ENCODE data around the gene PTX4.

Gene PTX4

DNA sequence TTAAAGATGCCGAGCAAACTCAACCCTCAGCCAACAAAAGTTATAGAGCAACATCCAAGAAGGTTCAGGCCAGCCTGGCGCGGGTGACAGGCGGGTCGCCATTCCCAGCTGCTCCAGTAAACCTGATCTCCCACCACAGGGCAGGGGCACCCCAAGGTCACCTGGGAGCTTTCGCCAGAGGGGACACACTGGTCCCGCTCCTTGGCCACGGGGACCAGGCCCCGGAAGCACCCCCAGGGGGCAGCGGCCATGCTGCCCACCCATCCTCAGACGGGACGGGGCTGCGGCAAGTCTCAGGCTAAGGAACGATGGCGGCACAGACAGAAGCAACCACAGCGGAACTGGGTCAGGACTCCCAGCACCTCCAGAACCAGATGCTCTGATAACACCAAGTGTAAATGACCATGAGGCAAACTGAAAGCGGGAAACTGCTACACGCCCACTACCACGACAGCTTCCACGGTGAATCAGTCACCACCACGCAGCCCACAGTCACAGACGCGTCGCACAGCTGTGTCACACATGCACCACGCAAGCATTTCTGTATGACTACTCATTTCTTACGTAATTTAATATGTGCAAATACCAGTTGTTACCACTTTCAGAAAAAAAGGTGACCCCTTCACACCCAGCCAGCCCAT lies 30.3 kb downstream of the PTX4 start:
- peak; percentile 41 to 75 for ATAC-seq

DNA sequence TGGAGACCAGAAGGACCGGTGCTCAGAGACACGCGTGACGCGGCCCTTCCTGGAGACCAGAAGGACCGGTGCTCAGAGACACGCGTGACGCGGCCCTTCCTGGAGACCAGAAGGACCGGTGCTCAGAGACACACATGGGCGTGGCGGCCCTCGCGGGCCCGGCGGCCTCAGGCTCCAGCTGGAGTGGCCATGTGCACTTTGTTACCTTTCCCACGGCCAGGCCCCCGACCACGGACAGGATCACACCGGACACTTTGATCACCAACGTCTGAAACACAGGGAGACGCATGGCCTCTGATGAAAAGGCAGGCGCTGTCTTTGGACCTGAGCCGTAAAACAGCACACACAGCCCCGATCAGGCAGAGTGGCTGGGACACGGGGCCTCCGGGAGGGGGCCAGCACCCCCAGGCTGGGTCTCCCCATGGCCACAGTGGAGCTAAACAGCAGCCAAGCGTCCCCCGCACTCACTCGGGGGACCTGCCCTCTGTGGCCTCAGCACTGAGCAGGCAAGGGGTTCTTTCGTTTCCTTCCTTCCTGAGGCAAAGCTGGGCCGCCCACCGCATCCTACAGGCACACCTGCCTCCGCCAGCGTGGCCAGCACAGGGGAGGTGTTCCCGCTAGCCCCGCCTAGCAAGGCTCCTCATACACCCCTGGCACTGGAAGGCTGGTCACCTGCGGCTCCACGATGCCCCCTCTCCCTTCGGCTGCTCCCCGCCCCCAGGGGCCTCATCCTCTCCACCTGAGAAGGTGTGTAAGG lies 31.1 kb downstream of the PTX4 start:
- ATAC-seq: no peak

DNA sequence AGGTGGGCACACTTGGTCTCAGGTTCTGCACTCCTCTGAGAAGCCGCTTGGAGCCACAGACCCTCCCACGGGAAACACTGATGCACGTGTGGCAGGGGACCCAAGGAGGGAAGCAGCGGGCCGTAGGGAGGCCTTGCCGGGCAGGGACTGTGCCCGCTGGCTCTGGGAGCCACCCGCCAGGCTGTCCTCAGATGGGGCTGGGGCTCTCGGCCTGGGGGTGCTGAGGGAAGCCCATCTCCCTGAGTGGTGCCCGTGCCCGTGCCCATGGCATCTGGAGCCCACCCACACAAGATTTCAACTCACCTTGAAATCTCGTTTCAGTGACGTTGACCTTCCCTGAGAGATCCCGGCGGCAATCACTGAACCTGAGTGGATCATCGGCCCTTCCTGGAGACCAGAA lies 31.8 kb downstream of the PTX4 start:
- ATAC-seq: no peak

DNA sequence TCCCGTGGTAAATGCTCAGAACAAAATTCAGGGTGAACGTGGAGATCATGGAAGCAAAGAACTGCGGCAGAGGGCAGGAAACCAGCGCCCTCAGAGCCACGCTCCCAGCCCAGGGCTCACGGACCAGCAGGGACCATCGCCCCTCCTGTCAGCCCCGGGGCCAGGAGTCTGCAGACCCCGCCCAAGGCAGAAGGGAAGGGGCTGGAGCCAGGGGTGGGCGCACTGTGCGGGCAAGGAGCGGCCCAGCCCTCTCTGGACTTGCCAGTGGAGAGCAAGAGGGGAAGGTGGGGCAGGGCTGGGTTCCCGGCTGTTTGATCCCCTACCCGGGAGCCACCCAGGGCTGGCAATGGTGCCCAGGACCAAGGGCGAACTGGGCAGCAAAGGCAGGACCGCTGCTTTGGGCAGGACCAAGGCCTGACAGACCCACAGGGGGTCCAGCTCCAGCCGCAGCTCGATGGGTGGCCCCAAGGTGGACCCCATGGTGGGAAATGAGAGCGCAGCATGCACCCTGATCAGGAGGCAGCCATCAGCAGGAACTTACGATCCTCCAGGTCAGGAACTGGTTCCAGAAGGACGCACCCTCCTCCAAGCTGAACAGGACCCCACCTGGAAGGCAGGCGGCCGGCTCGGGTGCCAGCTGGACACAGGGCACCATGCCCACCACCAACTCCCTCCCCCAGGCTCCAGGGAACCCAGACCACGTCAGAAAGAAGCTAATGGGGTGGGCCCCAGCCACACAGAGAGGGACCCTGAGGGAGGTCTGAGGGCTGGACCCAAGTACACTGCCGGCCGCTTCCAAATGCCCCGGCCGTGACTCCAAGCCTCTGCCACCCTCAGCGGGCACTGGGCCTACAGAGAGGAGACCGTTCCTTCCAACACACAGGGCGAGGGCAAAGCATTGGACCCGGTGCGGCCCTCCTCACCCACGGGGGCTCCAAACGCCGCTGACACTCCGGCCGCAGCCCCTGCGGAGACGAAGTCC lies 33.3 kb downstream of the PTX4 start:
- ATAC-seq: no peak

DNA sequence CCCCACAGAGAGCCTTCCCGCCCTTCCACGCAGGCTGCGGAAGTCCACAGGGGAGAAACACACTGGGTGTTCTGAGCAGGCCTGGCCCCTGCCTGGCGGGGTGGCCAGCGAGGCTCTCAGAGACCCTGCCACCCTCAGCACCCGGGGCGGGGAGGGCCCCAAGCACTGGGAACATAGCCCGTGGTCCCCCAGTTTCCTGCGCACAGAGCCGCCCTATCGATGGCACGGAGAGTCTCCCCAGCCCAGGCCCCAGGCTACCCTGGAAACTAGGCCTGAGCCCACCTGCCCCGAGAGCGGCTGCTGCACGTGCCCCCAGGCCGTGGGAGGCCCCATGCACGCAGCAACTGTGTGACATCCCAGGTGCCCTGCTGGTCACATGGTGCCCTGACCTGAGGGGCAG lies 34.2 kb downstream of the PTX4 start:
- ATAC-seq: no peak

DNA sequence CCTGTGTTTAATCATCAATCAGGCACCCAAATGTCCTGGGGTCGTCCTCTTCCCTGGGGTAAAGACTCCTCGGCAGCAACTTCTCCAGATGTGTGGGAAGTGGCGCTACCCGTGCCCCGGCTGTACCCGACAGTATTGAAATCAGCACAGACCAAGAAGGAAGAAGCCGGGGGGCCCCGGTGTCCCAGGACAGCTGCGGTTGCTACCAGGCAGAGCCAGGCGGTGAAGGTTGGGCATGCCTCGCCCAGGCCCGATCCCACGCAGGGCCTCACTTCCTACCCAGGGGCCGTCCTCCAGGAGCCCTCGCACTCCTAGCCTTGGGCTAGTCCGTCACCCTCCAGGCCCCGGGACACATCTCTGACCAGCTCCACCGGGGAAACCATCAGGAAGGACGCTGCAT lies 35.4 kb downstream of the PTX4 start:
- no peak for ATAC-seq

DNA sequence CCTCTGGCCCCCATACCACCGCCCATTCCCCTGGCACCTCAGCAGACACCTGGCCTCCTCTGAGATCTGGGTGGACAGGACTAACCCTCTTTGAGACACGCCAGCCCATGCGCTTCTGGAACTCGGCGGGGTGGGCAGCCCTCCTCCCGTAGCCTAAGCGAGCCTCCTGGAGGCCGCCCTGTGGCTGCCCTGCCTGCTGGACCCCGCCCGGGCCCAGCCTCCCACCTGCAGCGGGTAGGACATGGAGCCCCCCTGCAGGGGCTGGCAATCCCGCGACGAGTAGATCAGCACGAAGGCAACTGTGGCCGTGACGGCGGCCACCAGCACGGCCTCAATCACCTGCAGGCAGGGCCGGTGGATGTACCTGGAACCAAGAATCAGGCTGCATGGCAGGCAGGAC lies 36.2 kb downstream of the PTX4 start:
- no peak for ATAC-seq

DNA sequence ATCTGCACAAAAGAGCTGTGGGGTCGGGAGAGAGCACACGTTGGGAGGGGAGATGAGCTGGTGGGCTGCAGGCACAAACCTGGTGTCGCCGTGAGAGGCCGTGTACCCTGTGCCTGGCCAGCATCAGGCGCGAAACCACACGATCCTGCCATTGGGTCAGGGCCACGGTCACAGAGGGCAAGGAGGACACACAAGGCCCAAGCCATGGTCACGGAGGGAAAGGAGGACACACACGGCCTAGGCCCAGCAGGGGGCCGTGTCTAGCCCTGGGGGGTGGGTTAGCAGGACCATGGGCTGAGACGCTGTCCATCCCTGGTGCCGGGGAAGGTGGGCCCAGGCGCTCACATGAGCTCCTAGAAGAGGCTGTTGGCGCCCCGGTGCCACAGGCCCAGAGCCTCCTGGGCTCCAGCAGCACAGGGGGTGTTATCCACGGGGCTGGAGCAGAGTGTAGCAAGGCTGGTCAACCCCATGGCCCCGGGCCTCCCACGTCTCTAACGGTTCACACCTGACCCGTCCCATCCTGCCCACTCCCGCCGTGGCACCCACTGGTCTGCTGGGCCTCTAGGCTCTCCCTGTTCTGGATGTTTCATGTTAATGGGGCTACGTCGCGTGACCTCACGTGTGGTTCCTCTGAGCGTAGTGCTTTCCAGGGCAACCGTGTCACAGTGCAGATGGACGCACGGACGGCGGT lies 36.9 kb downstream of the PTX4 start:
- no peak for ATAC-seq

DNA sequence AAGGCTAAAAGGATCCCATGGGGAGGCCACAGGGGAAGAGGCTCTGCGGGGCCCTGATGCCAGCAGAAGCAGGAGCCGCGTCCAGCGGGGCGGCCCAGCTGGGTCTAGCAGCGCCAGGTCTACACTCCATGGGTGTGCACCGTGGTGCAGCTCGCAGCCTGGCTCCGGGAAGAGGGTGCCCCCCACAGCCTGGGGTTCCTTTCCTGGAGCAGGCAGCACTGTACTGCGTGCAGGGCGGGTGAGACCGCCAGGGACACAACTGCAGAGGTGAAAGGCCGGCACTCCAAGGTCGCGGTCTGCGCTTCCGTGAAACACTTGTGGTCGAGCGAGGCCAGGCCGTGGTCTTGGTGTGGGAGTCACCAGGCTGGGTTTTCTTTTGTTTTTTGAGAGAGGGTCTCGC lies 37.9 kb downstream of the PTX4 start:
- ATAC-seq: no peak

DNA sequence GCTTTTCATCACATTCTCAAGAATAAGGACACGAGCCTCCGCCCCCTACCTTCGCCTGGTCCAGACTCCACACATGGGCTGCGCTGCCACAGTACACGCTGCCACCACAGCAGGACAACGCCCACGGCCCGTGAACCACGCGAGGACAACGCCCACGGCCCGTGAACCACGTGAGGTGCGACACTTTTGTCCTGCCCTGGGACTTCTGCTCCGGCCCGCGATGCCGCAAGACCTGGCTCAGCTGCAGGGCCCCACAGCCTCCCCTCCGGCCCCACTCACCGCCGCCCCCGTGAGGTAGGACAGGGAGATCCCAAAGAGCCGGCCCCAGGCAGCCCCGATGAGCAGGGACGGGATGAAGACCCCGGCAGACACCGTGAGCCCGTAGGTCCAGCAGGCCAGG lies 38.5 kb downstream of the PTX4 start:
- no peak for ATAC-seq

DNA sequence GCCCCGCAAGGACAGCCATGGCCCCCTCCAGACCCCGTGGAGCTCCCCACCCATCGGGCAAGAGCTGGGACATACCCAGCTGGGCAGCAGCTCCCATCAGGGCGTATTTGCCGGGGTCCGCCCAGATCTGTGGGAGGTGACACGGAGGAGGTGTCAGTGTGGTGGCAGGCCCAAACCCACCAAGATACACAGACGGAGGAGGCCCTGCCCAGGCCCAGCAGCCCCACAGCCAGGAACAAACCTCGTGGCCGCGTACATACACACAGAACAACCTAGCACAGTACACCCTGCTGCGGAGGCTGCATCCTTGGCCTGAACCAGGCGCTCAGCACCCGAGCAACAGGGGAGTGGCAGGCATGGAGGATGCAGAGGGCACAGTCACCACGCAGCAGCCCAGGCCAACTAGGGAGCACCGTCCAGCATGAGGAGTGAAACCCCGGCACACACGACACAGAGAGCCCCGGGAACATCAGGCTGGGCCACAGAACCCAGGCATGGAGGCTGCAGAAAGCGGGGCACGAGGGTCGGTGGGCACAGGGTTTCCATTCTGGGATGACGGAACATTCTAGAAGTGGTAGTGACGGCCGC lies 39.4 kb downstream of the PTX4 start:
- ATAC-seq: no peak

DNA sequence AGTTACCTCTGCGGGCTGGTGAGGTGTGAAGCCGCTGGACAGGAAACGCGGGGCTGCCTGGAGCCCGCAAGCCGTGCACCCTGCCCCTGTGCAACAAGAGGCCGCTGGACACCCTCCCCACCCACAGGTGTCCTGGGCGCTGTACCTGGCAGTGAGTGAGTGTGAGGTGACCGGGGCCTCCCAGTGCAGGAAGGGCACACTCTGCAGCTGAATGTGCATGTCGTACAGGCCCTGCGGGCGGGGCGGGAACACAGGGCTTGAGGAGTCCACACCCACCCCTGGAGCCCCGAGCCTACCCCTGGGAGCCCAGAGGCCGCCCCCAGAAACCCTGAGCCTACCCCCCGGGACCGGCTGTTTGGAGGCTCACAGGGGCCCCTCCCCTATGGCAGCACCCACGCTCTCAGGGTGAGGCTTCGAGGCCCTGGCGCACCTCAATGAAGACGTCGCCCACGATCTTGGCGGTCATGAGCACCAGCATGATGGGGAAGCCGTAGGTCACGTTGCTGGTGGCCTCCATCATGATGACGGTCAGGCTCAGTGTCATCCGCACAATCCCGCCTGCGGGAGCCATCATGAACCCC lies 40.1 kb downstream of the PTX4 start:
- no peak for ATAC-seq

DNA sequence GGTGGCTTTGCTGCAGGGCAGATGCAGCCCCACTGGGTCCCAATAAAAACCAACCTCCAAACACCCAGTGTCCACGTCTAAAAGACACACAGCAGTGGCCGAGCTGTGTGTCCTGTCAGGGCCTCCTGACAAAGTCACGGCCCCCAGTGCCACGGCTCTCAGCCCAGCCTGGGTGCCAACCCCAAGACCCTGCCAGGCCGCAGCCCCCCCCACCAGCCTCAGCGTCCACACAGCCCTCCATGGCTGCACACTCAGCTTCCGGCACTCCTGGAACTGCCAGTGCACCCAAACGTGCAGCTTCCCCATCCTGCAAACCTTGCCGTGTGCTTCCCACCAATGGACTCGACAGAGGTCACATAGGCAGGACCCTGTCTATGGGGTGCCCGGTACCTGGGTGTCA lies 40.8 kb downstream of the PTX4 start:
- no peak for ATAC-seq

DNA sequence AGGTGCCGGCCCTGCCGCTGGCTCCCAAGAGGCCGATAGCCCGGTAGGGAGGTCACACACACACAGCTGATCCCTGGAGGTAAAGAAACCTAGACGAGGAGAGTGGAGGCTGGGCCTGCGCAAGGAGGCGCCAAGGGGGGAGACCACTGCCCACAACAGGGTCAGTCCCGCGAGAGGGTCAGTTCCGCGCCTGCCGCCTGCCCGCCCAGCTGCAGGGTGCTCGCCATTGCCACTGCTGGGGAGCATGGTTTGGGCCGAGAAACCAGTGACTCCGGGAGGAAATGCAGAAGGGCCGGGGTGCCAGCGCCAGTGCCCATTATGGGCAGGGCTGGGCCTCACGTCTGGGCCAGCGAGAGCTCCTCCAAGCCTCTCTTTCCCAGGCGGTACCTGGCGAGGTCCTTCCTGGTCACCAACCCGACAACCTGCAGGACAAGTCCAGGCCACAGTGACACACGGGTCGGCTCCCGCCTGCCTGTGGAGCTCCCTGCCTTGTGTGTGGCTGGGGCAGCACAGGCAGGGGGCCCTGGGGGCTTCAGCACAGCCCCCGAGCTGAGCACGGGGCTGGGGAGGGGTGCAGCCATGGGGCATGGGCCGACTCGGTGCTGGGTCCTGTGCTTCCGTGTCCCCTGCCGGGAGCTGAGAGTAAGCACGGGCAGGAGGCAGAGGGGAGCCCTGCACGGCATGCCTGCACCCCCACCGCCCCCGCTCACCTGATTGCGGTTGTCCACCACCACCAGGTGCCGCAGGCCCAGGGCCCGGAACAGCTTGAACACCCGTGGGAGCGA lies 42.3 kb downstream of the PTX4 start:
- no peak for ATAC-seq

DNA sequence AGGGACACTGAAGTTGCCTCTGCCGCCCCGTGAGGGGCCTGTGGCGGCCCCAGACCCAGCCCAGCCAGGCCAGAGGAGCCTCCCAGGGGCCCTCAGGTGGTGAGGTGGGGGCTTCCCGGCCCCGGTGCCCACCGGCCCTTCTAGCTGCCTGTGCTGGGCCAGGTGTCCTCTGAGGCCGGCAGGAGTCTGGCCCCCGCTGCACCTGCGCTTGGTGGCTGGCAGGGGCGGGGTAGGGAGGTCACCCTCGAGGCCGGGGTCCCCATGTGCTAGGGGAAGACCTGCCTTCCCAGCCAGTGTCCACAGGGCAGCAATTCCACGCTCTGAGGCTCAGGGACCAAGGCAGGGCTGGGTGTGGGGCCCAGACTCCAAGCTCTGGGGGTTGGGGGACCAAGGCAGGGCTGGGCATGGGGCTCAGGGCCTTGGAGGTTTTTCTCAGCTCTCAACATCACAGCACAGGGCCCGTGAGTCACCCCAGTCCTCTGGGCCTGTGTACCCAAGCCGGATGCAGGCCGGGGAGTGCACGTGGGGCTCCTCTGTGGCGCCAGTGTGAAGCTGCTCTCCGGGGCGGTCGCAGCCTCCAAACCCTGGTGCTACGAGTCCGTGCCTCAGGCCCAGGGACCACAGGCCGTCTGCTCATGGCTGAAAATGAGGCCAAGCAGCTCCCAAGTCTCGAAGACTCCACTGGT lies 43.1 kb downstream of the PTX4 start:
- peak in 1 of 2 donors; percentile 25 for ATAC-seq

DNA sequence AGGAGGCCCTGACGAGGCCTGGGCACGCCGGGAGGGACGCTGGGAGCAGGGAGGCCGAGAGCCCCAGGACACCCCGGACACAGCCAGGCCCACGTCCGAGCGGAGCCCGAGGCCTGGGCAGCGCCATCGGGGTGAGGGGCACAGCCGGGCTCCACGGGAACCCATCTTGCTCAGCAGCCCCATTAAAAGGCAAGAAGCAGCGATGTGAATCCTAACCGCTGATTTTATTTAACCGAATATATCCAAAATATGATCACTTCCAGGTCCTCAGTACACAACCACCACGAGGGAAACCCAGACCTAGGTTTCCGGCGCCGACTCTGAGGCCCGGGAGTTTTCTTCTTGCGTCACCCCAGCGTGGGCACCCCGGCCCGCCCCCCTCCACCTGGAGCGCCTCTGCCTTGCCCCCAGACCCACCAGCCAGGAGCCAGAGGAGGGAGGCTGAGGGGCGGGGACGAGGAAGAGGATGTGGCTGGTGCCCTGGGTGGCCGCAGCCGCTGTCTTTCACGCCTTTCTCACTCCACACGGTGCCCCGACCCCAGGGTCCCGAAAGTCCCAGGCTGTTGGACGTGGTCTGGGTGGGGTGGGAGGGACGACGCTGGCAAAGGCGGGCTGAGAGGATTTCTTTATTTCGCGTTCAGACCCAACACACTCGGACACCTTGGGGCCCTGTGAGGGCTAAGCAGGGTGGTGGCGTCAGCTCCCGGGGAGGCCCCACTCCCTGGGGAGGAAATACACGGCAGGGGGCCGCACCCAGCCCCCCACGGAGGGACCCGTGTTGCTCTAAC lies 43.8 kb downstream of the PTX4 start:
- no peak for ATAC-seq

DNA sequence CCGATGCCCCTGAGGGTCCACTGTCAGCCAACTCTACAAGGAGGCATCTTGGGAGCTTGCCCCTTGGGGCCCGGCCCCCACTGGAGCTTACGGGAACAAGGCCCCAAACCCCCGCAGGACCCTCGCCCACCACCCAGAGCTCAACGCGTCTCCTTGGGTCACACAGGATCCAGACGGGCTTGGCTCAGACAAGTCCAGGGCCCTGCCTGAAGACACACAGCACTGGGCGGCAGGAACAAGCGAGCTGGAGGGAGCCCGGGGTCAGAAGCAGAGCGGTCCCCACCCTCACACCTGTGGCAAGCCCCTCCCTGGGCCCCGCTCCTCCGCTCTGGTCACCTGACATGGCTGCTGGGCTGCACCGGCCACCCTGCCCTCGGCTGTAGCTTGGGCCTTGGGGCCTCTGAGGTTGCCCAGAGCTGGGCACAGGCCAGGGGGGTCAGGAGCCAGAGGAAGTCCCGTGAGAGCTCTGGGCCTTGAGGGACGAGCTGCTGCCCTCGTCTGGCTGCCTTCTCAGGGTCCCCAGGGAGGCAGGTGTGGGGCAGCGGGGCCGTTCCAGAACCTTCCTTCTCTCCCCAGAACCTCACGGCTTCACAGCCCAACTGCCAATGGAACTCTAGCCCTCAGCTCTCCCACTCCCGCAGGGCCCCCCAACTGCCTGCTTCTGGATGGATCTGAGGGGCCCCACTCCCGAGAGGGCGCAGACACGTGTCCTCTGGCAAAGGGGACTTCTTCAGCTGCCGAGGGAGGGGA lies 44.6 kb downstream of the PTX4 start, which contains the start of gene CCDC154:
Gene CCDC154 (minus strand): TSS at position 577 of the 750 bp plus-strand sequence. CDS start 234 bp downstream, at position 343.
- ATAC-seq: no peak

DNA sequence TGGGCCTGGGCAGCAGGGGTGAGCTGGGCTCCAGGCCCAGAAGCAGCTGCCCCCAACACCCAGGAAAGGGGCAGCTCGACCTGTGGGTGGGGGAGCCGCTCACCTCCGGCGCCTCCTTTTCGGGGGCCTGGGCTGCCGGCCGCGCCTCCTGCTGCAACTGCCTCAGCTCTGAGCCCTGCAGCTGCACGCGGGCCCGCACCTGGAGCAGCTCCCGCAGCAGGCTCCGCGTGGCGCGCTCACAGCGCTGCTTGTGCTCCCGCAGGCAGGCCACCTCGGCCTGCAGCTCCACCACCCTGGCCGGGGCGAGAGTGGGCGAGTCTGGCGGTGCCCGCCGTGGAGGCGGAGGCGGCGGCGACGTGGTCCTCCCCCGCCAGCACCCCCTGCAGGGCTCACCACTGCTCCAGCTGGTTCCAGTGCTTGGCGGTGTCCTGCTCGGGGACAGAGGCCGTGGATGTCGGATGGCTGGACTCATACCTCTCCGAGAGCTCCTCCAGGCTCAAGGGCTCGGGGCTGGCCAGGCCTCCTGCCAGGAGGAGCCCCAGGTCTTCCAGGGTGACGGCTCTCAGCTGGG lies 45.3 kb downstream of the PTX4 start:
- ATAC-seq: no peak

Measured in activated CD4-positive, CD25-positive, alpha-beta regulatory T cell treated with anti-CD3 and anti-CD28 coated beads, Interleukin-2, amount 50 U/mL, for 24 hours (primary cell).